ENCODE measurements around the gene DOCK4. TPM values are rescaled to one million over a fixed set of nuclear protein-coding genes. Genes with fewer than 3 reads are reported as not detected.

Gene DOCK4
- total RNA-seq, 1 experiment from 2014 or later: 4.9 TPM

DNA sequence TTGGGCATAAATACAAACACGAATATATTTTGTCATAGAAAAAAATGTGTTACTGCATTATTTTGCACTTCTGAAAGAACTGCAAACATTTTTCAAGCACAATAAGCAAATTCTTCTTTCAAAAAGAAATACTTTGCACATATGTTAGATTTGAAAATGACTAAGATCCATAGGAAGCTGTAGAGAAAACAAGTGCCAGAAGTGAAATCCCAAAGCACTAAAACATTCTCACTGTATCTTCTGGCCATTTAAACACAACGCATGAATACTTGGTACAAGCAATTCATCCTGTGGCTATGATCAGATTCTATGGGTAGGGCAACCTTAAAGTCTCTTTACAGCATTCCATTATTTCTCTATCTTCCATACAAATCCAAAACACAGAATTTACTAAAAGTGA lies 418.5 kb downstream of the DOCK4 start:
- Mint-ChIP-seq H3K4me1 (peaks cover 21 to 28% of the 10 kb centered on the region in 2 experiments), H3K36me3 (ENCODE audit: insufficient read depth in 1 of 3, low read depth in 3 of 3) (peaks cover 0 to 13% (median 0%) of the 10 kb centered on the region in 3 experiments; a peak in 2 of 7 replicates), H3K27ac (no peak overlapping the region), H3K4me3 (no peak overlapping the region), H3K9me3 (no peaks in the 10 kb centered on the region), H3K27me3 (ENCODE audit: low read depth) (no peaks in the 10 kb centered on the region)
- H3K79me2 ChIP-seq (ENCODE audit: insufficient read depth, low read length): no peaks in the 10 kb centered on the region
- H3K4me1 ChIP-seq (ENCODE audit: insufficient read depth, low read length): peaks cover 2% of the 10 kb centered on the region; the same call in 1 of the 2 replicates
- no peak overlapping the region for H3K56ac ChIP-seq (ENCODE audit: insufficient read length, low read depth, low read length)
- H4K91ac ChIP-seq (ENCODE audit: insufficient read length, low read depth, low read length): no peak overlapping the region
- no peaks in the 10 kb centered on the region for H3K27me3 ChIP-seq (ENCODE audit: insufficient read depth, low read length)
- no CpG with 5 or more reads among the region's 2 CpGs for WGBS (ENCODE audit: extremely low coverage, insufficient read length, low lambda C conversion rate)
- H3T11ph ChIP-seq (ENCODE audit: low read length): no peak overlapping the region
- H3K27ac ChIP-seq (ENCODE audit: insufficient read length, low read depth, low read length): no peak overlapping the region
- H3K9me3 ChIP-seq (ENCODE audit: control insufficient read depth, low read depth, low read length): no peaks in the 10 kb centered on the region
- H3K4me2 ChIP-seq (ENCODE audit: insufficient read depth, insufficient read length, low read length): no peak overlapping the region
- no peak overlapping the region for H2BK120ac ChIP-seq (ENCODE audit: low read depth, low read length, poor library complexity, severe bottlenecking)
- no peak overlapping the region for H4K5ac ChIP-seq (ENCODE audit: insufficient read length, low read depth, low read length)
- no peak overlapping the region for H4K8ac ChIP-seq (replicated peaks; ENCODE audit: insufficient read length, low read depth, low read length)
- H4K20me1 ChIP-seq (ENCODE audit: control insufficient read depth, insufficient read depth, insufficient read length): no peaks in the 10 kb centered on the region
- H3K4ac ChIP-seq (ENCODE audit: low read depth, low read length): no peak overlapping the region
- no peak overlapping the region for H2BK15ac ChIP-seq (ENCODE audit: low read depth, low read length)
- no peaks in the 10 kb centered on the region for H3K79me1 ChIP-seq (ENCODE audit: insufficient read depth, low read depth, low read length, poor library complexity, severe bottlenecking)
- no peak for DNase-seq
- H3K23me2 ChIP-seq (ENCODE audit: insufficient read length, low read depth, low read length, poor library complexity, severe bottlenecking): no peaks in the 10 kb centered on the region
- TF ChIP-seq, protein P1, sequence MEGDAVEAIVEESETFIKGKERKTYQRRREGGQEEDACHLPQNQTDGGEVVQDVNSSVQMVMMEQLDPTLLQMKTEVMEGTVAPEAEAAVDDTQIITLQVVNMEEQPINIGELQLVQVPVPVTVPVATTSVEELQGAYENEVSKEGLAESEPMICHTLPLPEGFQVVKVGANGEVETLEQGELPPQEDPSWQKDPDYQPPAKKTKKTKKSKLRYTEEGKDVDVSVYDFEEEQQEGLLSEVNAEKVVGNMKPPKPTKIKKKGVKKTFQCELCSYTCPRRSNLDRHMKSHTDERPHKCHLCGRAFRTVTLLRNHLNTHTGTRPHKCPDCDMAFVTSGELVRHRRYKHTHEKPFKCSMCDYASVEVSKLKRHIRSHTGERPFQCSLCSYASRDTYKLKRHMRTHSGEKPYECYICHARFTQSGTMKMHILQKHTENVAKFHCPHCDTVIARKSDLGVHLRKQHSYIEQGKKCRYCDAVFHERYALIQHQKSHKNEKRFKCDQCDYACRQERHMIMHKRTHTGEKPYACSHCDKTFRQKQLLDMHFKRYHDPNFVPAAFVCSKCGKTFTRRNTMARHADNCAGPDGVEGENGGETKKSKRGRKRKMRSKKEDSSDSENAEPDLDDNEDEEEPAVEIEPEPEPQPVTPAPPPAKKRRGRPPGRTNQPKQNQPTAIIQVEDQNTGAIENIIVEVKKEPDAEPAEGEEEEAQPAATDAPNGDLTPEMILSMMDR (conservative IDR thresholded peaks at IDR 0.05): no peak
- no peak overlapping the region for H2AK5ac ChIP-seq (ENCODE audit: insufficient read length, low read length)
- H2BK20ac ChIP-seq (ENCODE audit: low read depth, low read length, poor library complexity, severe bottlenecking): no peak overlapping the region
- H3K23ac ChIP-seq (ENCODE audit: insufficient read length, low read depth, low read length): no peak overlapping the region
- H2BK12ac ChIP-seq (ENCODE audit: insufficient read length, low read depth, low read length): no peak overlapping the region
- H2AFZ ChIP-seq (ENCODE audit: low read length): no peak overlapping the region
- no peak overlapping the region for H3K9ac ChIP-seq (ENCODE audit: extremely low read depth, insufficient read length, low read length)
- no peak overlapping the region for H3K18ac ChIP-seq (ENCODE audit: insufficient read length, low read depth, low read length)
- H2BK5ac ChIP-seq (ENCODE audit: insufficient read length, low read length): no peak overlapping the region
- no peak overlapping the region for H3K14ac ChIP-seq (ENCODE audit: insufficient read depth, low read length)
